ENCODE data around the gene ERICH3.

Gene ERICH3, protein sequence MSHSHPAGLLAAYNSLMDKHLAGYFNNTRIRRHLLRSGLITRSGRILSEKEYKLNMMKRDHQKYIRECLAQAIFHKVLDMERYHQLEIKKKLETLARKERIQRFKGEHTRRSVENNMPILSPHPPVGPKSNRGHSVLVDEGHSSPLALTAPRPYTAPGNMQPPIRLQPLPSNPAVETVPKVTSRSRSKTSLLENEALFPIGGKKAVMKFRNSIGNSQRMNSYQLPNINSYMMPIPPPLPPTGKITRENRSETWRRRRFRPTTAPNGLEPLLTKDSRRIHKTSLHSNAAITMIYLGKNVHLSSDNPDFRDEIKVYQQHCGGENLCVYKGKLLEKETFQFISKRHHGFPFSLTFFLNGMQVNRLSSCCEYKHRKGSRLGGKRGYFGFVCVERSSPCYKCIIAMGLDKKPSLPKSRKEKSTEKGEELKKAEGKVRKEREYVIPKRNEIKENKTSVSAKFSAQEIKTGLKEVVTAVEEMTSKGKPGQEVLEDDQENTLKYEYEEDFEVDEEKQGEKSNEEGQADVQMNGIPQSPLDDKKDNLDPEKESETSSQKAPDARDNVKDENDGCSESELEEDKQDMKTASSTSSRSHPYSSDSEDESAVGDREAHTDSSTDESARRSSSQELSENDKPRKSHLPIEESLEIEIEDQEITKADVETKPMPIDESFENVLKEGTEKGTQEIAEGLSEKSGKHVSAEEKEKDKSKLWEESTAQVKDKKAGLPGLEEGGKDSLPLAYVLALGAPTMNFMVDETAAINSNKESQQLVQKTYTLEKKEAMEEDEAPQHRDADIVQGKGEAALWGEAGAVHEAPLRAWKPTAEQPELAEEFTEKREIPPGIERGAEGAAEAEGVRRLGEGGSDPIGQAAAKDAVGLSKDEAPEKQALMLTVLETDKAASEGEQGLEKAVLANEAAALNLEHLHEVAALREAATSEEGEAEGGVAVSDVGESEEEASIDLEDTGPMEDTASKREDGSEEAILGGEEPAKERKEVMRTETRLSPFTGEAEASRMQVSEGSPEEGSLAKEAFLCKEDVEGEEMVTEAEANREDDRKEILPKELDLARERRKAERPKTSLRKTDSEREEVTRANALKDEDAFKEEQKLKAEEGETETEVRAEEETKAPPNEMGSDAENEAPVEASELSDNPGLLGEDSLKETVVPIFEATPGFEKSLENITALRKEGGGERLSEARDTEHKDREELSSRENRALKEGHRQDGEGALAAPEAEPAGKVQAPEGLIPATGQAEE (N-terminal part only)

GRCh38 chr1:74673351-74674111 is at the start of gene ERICH3:
ERICH3 (minus strand) TSS chr1:74673792; CDS start chr1:74673519, 273 bp downstream.
- no peak for TF ChIP-seq TOX (CRISPR knock-in tag; IDR thresholded peaks at IDR 0.05; ENCODE audit: borderline replicate concordance)
- no peak for TF ChIP-seq PATZ1 (CRISPR knock-in tag; IDR thresholded peaks at IDR 0.05; ENCODE audit: borderline replicate concordance)
- no peak for TF ChIP-seq ZNF70 (CRISPR knock-in tag; IDR thresholded peaks at IDR 0.05)
- TF ChIP-seq RARB (CRISPR knock-in tag; IDR thresholded peaks at IDR 0.05): no peak
- TF ChIP-seq ZC3H10 (CRISPR knock-in tag; IDR thresholded peaks at IDR 0.05): no peak
- no peak for TF ChIP-seq ZNF565 (CRISPR knock-in tag; conservative IDR thresholded peaks at IDR 0.05; ENCODE audit: low read depth)
- TF ChIP-seq TCF4 (CRISPR knock-in tag; IDR thresholded peaks at IDR 0.05; ENCODE audit: borderline replicate concordance): no peak
- TF ChIP-seq ZNF8 (CRISPR knock-in tag; IDR thresholded peaks at IDR 0.05): no peak
- no peak for TF ChIP-seq ZFP3 (CRISPR knock-in tag; IDR thresholded peaks at IDR 0.05)
- TF ChIP-seq ISL1 (CRISPR knock-in tag; IDR thresholded peaks at IDR 0.05): no peak
- no peak for TF ChIP-seq OSR1 (CRISPR knock-in tag; IDR thresholded peaks at IDR 0.05)
- TF ChIP-seq ESRRG (CRISPR knock-in tag; IDR thresholded peaks at IDR 0.05): no peak
- no peak for TF ChIP-seq GLIS3 (CRISPR knock-in tag; IDR thresholded peaks at IDR 0.05)
- no peak for TF ChIP-seq CSDC2 (CRISPR knock-in tag; IDR thresholded peaks at IDR 0.05)
- no peak for TF ChIP-seq CREB5 (CRISPR knock-in tag; IDR thresholded peaks at IDR 0.05; ENCODE audit: low read depth)
- TF ChIP-seq SNAI2 (CRISPR knock-in tag; IDR thresholded peaks at IDR 0.05): no peak
- TF ChIP-seq TSHZ2 (CRISPR knock-in tag; IDR thresholded peaks at IDR 0.05): no peak
- ATAC-seq: no peak

- ATAC-seq: no peak
- no peak for TF ChIP-seq ESRRG (CRISPR knock-in tag; IDR thresholded peaks at IDR 0.05)
- TF ChIP-seq TOX (CRISPR knock-in tag; IDR thresholded peaks at IDR 0.05; ENCODE audit: borderline replicate concordance): no peak
Measured at GRCh38 chr1:74717626-74718025, 44.0 kb upstream of the ERICH3 start.

GRCh38 chr1:74716822-74717221 is 43.2 kb upstream of the ERICH3 start:
- no peak for ATAC-seq
- no peak for TF ChIP-seq ISL1 (CRISPR knock-in tag; IDR thresholded peaks at IDR 0.05)
- TF ChIP-seq SNAI2 (CRISPR knock-in tag; IDR thresholded peaks at IDR 0.05): no peak
- no peak for TF ChIP-seq CREB5 (CRISPR knock-in tag; IDR thresholded peaks at IDR 0.05; ENCODE audit: low read depth)
- TF ChIP-seq OSR1 (CRISPR knock-in tag; IDR thresholded peaks at IDR 0.05): no peak
- TF ChIP-seq ARNTL (CRISPR knock-in tag; IDR thresholded peaks at IDR 0.05; ENCODE audit: borderline replicate concordance, low read depth): no peak
- TF ChIP-seq ZC3H10 (CRISPR knock-in tag; IDR thresholded peaks at IDR 0.05): no peak
- no peak for TF ChIP-seq GLIS3 (CRISPR knock-in tag; IDR thresholded peaks at IDR 0.05)
- no peak for TF ChIP-seq TCF4 (CRISPR knock-in tag; IDR thresholded peaks at IDR 0.05; ENCODE audit: borderline replicate concordance)
- TF ChIP-seq ZNF70 (CRISPR knock-in tag; IDR thresholded peaks at IDR 0.05): no peak
- TF ChIP-seq ZNF8 (CRISPR knock-in tag; IDR thresholded peaks at IDR 0.05): no peak
- no peak for TF ChIP-seq POU6F1 (CRISPR knock-in tag; IDR thresholded peaks at IDR 0.05; ENCODE audit: borderline replicate concordance, low read depth)
- no peak for TF ChIP-seq PATZ1 (CRISPR knock-in tag; IDR thresholded peaks at IDR 0.05; ENCODE audit: borderline replicate concordance)
- no peak for TF ChIP-seq ESRRG (CRISPR knock-in tag; IDR thresholded peaks at IDR 0.05)
- TF ChIP-seq BACH2 (CRISPR knock-in tag; IDR thresholded peaks at IDR 0.05; ENCODE audit: borderline replicate concordance): no peak
- TF ChIP-seq PPARA (CRISPR knock-in tag; IDR thresholded peaks at IDR 0.05; ENCODE audit: borderline replicate concordance): no peak
- no peak for TF ChIP-seq ZFP30 (CRISPR knock-in tag; IDR thresholded peaks at IDR 0.05)
